Choroid plexus epithelial cell (primary cell): ENCODE results near the gene RAB35.

Experiments
- DNase-seq: peaks from one replicate; pipeline ENCODE4 v3.0.0-alpha.2; 2010; ENCODE audit warnings: low read depth
- H3K4me3 ChIP-seq: 2 replicates; pipeline ENCODE4 v1.5.1; 2011; ENCODE audit warnings: low read depth, mild to moderate bottlenecking, control low read depth, low read length, moderate library complexity
- TF ChIP-seq, protein P1 (sequence below): conservative IDR thresholded peaks from 2 replicates; pipeline ENCODE4 v1.5.1; 2011; ENCODE audit warnings: low read depth, mild to moderate bottlenecking, control low read depth, inconsistent platforms, low read length, moderate library complexity

RAB35 gene

DNA sequence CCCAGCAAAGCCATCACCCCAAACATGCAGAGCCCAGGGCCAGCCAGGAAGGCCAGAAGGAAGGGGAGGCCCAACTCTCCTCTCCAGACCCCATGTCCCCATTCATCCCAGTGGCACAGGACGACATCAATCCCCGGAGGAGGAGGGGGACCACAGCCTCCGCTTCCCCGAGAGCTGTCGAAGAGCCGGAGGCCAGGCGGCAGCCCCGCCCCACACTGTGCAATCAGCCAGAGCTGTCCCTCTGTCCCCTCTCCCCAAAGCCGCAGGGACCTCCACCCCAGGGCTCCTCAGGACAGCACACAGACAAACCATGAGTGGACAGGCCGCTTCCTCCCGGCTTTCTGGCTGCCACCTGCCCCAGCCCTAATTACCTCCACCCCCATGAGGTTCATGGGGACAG lies 16.8 kb downstream of the RAB35 start:
- H3K4me3 ChIP-seq: no peak overlapping the region
- DNase-seq: no peak
- TF ChIP-seq, protein P1, sequence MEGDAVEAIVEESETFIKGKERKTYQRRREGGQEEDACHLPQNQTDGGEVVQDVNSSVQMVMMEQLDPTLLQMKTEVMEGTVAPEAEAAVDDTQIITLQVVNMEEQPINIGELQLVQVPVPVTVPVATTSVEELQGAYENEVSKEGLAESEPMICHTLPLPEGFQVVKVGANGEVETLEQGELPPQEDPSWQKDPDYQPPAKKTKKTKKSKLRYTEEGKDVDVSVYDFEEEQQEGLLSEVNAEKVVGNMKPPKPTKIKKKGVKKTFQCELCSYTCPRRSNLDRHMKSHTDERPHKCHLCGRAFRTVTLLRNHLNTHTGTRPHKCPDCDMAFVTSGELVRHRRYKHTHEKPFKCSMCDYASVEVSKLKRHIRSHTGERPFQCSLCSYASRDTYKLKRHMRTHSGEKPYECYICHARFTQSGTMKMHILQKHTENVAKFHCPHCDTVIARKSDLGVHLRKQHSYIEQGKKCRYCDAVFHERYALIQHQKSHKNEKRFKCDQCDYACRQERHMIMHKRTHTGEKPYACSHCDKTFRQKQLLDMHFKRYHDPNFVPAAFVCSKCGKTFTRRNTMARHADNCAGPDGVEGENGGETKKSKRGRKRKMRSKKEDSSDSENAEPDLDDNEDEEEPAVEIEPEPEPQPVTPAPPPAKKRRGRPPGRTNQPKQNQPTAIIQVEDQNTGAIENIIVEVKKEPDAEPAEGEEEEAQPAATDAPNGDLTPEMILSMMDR: no peak

DNA sequence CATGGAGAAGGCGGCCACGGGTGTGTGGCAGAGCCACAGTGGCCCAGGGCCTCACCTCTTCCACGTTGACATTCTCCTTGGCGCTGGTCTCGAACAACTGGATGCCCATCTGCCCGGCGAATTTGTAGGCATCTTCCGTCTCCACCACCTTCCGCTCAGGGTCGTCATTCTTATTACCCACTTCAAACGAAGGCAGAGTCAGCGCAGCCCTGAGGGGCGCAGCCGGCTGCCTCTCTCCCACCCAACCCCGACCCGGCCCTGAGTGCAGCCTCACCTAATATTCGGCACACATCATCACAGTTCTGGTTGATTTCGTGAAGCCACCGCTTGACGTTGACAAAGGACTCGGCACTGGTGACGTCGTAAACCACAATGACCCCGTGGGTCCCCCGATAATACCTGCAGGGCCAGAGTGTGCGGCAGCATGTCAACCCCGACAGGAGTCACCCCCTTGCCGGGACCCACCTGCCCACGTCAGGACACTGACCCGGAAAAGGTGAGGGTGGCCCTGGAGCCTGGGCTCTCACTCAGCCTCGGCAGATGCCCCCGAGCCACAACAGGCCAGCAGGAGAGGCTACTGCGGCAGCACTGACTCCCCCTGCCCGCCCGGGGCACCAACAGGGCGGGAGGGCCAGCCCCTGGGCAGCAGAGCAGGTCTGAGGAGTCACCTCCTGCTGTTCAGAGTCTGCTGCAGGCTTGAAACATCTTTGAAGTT lies 17.6 kb downstream of the RAB35 start:
- TF ChIP-seq, protein P1: no peak
- no peak for DNase-seq
- no peak overlapping the region for H3K4me3 ChIP-seq

DNA sequence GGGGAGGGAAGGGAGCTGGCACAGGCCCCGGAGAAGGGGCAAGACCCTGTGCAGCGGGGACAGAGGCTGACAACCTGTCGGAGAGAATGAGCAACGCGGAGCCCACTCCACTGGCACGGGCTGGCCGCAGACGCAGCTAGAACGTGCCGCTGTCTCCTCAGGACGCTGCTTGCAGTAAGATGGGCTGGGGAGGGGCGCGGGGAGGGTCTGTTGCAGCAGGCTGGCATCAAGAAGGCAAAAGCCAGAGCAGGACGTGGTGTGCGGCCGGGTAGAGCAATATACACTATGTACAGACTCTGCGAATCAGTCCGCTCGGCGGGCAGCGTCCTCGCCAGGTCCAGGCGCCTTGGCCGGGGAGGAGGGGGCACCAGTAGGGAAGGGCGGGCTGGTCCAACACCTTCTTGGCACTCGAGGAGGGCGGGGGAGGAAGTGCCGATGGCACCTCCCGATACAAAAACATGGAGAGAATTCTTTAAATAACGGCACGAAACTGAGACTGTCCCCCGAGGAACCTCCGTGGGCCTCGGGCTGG lies 19.8 kb downstream of the RAB35 start:
- no peak overlapping the region for H3K4me3 ChIP-seq
- no peak for DNase-seq
- TF ChIP-seq, protein P1: no peak

DNA sequence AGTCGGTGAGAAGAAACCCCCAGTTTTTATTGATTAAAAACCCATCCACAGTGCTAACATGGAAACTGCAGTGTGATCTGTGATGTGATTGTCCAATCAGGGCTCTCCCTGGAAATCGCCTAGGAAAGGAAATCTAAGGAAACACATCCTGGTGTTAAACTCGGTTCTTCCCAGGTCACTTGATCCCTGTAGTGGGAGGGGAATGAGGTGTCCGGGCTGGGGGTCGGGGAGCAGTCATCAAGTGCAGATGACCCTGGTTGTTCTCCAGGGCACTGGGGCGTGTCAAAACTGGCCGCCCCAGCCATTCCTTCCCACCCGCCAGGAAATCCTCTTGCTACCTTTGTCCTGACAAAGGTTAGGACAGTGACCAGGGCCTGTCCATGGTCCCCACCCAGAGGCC lies 20.8 kb downstream of the RAB35 start:
- TF ChIP-seq, protein P1: no peak

DNA sequence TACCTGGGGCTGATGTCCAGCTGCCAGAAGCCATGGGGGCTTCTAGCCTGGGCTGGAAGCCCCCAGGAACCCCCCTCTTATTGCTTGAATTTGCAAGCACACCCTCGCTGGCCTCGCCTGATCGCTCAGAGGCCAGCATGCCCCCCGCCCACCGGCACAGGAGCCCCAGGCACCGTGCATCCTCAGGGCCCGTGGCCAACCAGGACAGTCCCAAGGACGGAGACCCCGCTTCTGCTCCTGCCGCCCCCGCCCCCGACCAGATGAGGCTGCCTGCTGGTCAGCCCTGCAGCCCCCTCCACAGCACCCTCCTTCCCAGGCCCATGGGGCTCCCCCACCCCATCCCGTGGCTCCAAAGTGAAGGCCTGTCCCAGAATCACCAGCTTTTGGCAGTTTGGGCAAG lies 21.2 kb downstream of the RAB35 start:
- H3K4me3 ChIP-seq: no peak overlapping the region
- DNase-seq: no peak
- TF ChIP-seq, protein P1: no peak

More for the DNA sequence above, 20.8 kb downstream of the RAB35 start:
- DNase-seq: no peak
- H3K4me3 ChIP-seq: no peak overlapping the region

DNA sequence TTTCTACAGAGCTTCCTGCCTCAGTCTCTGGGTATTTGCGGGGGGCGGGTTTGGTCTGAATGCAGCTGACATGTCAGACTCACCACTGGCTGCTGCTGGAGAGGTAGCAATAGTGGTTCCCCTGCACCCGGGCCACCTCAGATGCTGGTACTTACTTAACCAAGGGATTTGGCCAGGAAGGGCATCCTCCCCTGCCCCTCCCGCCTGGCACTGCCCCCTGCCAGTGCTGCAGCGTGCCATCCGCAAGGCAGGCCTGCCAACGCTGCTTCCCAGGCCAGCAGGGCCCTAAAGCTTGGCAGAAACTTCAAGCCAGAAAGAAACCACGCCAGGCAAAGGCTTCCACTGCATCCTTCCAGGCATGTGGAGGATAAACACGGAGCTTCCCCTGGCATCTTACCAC lies 22.1 kb downstream of the RAB35 start:
- TF ChIP-seq, protein P1: no peak

More for the DNA sequence above, 22.1 kb downstream of the RAB35 start:
- no peak for DNase-seq
- H3K4me3 ChIP-seq: no peak overlapping the region
